ENCODE measurements around the gene GLRX3.
"Not testable (repeated sequence)": the region's sequence is repeated elsewhere in the genome, so short reads cannot be mapped to it uniquely, and the experiment has no call there.

GLRX3 gene

GRCh38 chr10:130110246-130111112 is 25.7 kb upstream of the GLRX3 start, which contains the start of gene C10orf143:
TSS of gene C10orf143 (minus strand) at chr10:130110830. CDS start at chr10:130110772, 58 bp downstream.
- no peak for TF ChIP-seq CTCF (IDR thresholded peaks at IDR 0.05; ENCODE audit: low read depth, low read length, missing control alignments)
- peak; percentile 85 for DNase-seq (ENCODE audit: extremely low read depth, low read depth)
- H3K4me3 ChIP-seq (replicated peaks; ENCODE audit: low read depth, low read length) = peak within 1 kb of the TSS; percentile 96

DNA sequence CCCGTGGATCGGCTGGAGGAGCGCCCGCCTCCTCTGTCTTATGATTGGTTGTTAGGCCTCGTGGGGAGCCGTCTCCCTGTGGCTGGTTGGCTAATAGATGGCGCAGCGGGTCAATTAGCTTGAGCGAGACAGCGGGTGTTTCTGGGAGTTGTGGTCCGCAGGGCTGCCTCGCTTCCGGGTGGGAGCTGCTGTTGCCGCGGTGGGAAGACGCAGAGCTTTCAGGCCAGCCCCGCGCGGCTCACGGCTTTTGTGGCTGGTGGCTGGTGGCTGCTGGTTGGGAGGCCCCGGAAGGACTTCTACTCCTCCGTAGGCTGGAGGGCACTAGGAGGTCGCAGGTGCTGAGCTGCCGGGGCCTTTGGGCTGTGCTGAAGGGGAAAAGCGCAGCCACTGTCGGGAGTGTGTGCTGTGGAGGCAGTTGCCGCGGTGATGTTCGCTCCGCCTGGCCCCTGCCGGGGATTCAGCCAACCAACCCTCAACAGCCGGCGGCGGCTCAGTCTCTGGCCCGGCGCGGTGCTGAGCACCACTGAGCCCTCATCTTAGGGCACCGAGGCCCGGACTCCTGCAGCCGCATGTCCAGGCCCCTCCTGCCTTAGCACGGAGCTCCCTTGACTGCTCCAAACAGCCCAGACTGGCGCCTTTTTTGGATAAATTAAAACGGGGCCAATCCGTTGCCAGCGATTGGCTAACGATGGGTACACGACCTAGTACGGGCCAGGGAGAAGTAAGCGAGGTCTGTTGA is 24.9 kb upstream of the GLRX3 start:
- peak; percentile 90 for DNase-seq (ENCODE audit: extremely low read depth, low read depth)
- TF ChIP-seq CTCF (IDR thresholded peaks at IDR 0.05; ENCODE audit: low read depth, low read length, missing control alignments) = no peak
- H3K4me3 ChIP-seq (replicated peaks; ENCODE audit: low read depth, low read length) = peak overlapping the region; percentile 96

DNA sequence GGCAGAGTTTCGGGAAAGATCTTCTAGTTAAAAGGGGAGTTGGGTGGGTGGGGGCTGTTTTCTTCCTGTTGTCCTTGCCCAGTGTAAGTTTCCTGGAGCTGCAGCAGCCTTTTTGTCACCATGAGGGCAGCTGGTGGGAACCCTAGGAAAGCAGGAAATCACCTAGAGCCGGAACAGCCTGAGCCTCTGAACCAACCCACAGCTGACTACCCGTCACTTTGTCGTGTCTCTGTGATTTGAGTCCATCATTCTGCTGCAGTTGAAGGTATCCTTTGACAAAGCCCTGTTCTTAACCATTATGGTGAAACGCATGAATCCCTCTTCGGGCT is 24.4 kb upstream of the GLRX3 start:
- TF ChIP-seq CTCF (IDR thresholded peaks at IDR 0.05; ENCODE audit: low read depth, low read length, missing control alignments) = no peak
- peak overlapping the region; percentile 96 for H3K4me3 ChIP-seq (replicated peaks; ENCODE audit: low read depth, low read length)
- no peak for DNase-seq (ENCODE audit: extremely low read depth, low read depth)

DNA sequence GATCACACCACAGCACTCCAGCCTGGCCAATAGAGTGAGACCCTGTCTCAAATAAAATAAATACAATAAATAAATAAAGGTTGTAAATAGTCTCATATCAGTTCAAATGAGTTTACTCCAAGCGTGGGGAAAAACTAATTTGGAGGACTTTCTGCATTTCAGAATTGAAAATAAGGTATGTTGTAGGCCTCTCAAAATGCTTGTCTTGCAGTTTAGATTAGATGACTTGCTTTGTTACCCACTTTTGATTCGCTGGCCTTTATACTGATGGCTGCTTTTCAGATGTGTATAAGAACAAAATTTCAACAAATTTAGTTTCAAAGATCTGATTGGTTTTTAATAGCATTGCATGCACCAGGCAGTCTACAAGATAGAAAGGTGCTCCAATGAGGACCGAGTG is 23.4 kb upstream of the GLRX3 start:
- no peak overlapping the region for H3K4me3 ChIP-seq (replicated peaks; ENCODE audit: low read depth, low read length)
- no peak for DNase-seq (ENCODE audit: extremely low read depth, low read depth)
- TF ChIP-seq CTCF (IDR thresholded peaks at IDR 0.05; ENCODE audit: low read depth, low read length, missing control alignments) = no peak

DNA sequence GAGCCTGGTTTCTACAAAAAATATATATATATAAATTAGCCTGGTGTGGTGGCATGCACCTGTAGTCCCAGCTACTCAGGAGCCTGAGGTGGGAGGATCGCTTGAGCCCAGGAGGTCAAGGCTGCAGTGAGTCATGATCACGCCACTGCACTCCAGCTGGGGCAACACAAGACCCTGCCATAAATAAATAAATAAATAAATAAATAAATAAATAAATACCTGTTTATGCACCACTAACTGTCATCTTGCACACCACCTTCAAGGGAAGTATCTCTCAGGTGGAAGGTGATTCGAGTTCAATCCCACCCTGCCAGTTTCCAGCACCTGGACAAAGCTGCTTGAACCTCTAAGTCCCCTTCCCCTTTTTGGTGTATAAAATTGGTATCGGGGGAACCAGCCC is 19.2 kb upstream of the GLRX3 start:
- DNase-seq (ENCODE audit: extremely low read depth, low read depth); H3K4me3 ChIP-seq (replicated peaks; ENCODE audit: low read depth, low read length): not testable (repeated sequence)

- not testable (repeated sequence) for H3K4me3 ChIP-seq (replicated peaks; ENCODE audit: low read depth, low read length); DNase-seq (ENCODE audit: extremely low read depth, low read depth)
These were observed 18.7 kb upstream of the GLRX3 start for GRCh38 chr10:130117535-130117934.

DNA sequence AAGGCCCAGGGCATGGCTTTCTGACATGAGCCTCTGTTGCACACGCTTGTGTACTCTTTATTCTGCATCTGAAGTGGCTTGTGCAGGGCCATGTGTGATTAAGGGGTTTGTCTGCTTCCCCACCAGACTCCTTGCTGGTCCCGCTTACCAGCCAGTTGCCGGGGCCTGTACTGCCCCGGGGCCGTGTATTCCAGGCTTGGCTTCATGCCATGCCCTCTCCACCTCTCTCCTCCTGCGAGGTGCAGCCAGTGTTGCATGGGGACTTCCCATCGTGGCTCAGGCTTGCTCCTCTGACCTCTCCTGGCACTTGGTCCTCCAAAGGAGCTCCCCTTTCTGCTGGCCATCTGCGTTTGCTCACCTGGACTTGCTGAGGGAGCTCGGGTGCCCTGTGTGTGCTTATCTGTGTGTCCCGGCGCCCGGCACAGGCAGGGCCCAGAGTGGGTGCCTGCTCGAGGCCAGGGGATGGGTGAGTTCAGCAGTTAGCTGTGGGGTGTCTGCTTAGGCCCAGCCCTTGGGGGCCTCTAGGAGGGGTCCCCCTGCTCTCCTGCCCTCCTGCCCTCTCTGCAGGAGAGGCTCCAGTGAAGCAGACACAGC is 14.6 kb upstream of the GLRX3 start:
- DNase-seq (ENCODE audit: extremely low read depth, low read depth) = no peak
- H3K4me3 ChIP-seq (replicated peaks; ENCODE audit: low read depth, low read length) = no peak overlapping the region
- no peak for TF ChIP-seq CTCF (IDR thresholded peaks at IDR 0.05; ENCODE audit: low read depth, low read length, missing control alignments)

All from HFF-Myc (cell line).